HG02870 (cell line): ENCODE measurements around the gene KDM4F.

Source experiments
- ATAC-seq: cut with Tn5 transposase; IDR thresholded peaks from one replicate; pipeline ENCODE4 v1.9.1; 2021; ENCODE audit warnings: mild to moderate bottlenecking, moderate library complexity; ENCODE audit not compliant: unreplicated experiment

KDM4F gene

GRCh38 chr11:95089620-95090542 lies 40.7 kb downstream of the KDM4F start, which contains the start of gene ENDOD1:
Gene ENDOD1 (plus strand): TSS chr11:95089846. CDS start chr11:95089928, 82 bp downstream.
- peak; percentile 93 for ATAC-seq

GRCh38 chr11:95091663-95092180 lies 42.5 kb downstream of the KDM4F start:
- no peak for ATAC-seq

GRCh38 chr11:95092549-95093324 lies 43.5 kb downstream of the KDM4F start:
- no peak for ATAC-seq

GRCh38 chr11:95093548-95093947 lies 44.3 kb downstream of the KDM4F start:
- ATAC-seq, result no peak

GRCh38 chr11:95095858-95096587 lies 46.8 kb downstream of the KDM4F start:
- ATAC-seq, result peak; percentile 89

GRCh38 chr11:95097209-95097608 lies 48.0 kb downstream of the KDM4F start:
- ATAC-seq, result no peak

GRCh38 chr11:95098826-95099225 lies 49.6 kb downstream of the KDM4F start:
- no peak for ATAC-seq

- no peak for ATAC-seq
Observed at GRCh38 chr11:95100191-95100648, 51.0 kb downstream of the KDM4F start.
